ENCODE measurements around the gene ARV1. TPM values are rescaled to one million over a fixed set of nuclear protein-coding genes. Genes with fewer than 3 reads are reported as not detected.

The ARV1 gene
- polyA plus RNA-seq, 1 experiment: 14.1 TPM

DNA sequence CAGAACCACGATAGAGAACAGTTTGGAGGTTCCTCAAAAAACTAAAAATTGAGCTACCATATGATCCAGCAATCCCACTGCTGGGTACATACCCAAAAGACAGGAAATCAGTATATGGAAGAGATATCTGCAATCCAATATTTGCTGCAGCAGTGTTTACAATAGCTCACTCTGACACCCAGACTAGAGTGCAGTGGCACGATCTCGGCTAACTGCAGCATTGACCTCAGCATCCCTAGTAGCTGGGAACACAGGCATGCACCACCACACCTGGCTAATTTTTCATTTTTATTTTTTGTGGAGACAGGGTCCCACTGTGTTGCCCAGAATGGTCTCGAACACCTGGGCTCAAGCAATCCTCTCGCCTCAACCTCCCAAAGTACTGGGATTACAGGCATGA is 13.4 kb upstream of the ARV1 start:
- POLR2A ChIA-PET: no interaction called here
- no peak for DNase-seq (ENCODE audit: low read depth)
- H3K4me3 ChIP-seq (ENCODE audit: low read depth, low read length): no peak overlapping the region
- H3K36me3 ChIP-seq (ENCODE audit: control insufficient read depth, insufficient read depth, low read length): no peaks in the 10 kb centered on the region; the same call in 1 of the 2 replicates
- H3K27me3 ChIP-seq (ENCODE audit: control insufficient read depth, insufficient read depth, low read length): no peaks in the 10 kb centered on the region
- CTCF ChIA-PET: interaction anchor here (1.1 kb wide), 1 partner anchor 246 kb away, joined by 4 read pairs; no protein-coding TSS in a partner anchor
- TF ChIP-seq, protein P1, sequence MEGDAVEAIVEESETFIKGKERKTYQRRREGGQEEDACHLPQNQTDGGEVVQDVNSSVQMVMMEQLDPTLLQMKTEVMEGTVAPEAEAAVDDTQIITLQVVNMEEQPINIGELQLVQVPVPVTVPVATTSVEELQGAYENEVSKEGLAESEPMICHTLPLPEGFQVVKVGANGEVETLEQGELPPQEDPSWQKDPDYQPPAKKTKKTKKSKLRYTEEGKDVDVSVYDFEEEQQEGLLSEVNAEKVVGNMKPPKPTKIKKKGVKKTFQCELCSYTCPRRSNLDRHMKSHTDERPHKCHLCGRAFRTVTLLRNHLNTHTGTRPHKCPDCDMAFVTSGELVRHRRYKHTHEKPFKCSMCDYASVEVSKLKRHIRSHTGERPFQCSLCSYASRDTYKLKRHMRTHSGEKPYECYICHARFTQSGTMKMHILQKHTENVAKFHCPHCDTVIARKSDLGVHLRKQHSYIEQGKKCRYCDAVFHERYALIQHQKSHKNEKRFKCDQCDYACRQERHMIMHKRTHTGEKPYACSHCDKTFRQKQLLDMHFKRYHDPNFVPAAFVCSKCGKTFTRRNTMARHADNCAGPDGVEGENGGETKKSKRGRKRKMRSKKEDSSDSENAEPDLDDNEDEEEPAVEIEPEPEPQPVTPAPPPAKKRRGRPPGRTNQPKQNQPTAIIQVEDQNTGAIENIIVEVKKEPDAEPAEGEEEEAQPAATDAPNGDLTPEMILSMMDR (IDR thresholded peaks at IDR 0.05; ENCODE audit: insufficient read depth, low read depth, low read length): no peak

DNA sequence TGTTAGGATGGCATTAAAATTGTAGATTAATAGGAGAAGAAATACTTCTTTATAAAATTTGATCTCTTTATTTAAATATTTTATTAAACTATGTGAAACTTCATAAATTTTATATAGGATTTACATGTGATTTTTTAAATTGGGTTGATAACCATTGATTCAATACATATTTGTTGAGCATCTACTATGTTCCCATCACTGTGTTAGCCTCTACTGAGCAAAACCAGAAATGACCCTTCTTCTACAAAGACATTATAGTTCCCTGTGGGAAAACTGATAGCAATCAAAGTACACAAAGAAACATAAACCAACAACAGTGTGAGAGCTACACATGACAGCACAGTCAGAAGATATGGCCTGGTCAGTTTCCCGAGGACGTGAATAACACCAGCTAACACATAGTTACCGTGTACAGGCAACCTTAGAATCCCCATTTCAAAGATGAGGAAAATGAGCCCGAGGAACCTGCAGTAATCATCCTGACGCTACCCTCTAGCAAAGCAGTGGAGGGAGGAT is 12.5 kb upstream of the ARV1 start:
- CTCF ChIA-PET: interaction anchor here (1.1 kb wide), 1 partner anchor 245 kb away, joined by 4 read pairs; no protein-coding TSS in a partner anchor
- H3K36me3 ChIP-seq (ENCODE audit: control insufficient read depth, insufficient read depth, low read length): no peaks in the 10 kb centered on the region; the same call in 1 of the 2 replicates
- no peak overlapping the region for H3K4me3 ChIP-seq (ENCODE audit: low read depth, low read length)
- no peak for DNase-seq (ENCODE audit: low read depth)
- no peaks in the 10 kb centered on the region for H3K27me3 ChIP-seq (ENCODE audit: control insufficient read depth, insufficient read depth, low read length)
- TF ChIP-seq, protein P1 (IDR thresholded peaks at IDR 0.05; ENCODE audit: insufficient read depth, low read depth, low read length): no peak
- POLR2A ChIA-PET: no interaction called here

DNA sequence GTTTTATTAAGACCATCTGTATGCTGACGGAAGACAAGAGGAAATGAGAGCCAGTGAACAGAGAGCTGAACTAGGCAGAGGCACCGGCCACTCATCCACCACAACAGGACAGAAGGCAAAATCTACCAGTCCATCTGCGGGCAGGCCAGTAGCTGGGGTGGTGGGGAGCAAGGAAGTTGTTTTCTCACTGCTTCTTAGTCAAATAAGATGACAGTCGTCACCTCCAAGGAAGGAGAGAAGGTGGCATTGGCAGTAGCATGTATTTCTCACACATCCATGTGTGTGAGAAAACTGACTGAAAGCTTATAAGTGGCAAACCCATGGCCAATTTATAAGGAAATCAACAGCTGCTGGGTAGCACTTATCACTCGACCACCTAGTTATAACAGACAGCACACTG is 8.5 kb upstream of the ARV1 start:
- Histone ChIP-seq H3K27me3 (ENCODE audit: control insufficient read depth, insufficient read depth, low read length) (no peaks in the 10 kb centered on the region), H3K4me3 (ENCODE audit: low read depth, low read length) (no peak overlapping the region), H3K36me3 (ENCODE audit: control insufficient read depth, insufficient read depth, low read length) (no peaks in the 10 kb centered on the region)
- no peak for DNase-seq (ENCODE audit: low read depth)
- TF ChIP-seq, protein P1 (IDR thresholded peaks at IDR 0.05; ENCODE audit: insufficient read depth, low read depth, low read length): no peak
- ChIA-PET POLR2A (no interaction called here), CTCF (interaction anchor here (1.1 kb wide), 1 partner anchor 16 kb away, joined by 3 read pairs; no protein-coding TSS in a partner anchor)

DNA sequence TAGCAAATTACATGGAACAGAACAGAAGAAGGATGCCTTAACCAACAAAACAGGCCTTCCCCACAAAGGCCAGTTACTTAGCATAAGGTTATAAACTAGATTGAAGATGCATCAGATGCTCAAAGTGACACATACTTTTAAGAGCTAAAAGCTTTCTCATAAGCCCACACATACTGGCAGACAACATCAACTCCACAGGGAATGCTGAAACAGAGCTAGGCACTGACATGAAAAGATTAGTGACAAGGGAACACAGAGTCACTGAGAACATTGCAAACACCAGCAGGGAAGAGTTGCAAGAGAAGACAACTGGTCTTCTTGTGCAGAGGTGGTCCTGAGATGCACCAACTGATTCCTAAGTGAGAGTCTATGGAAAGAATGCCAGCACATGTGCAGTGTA is 7.1 kb upstream of the ARV1 start:
- H3K4me3 ChIP-seq (ENCODE audit: low read depth, low read length): no peak overlapping the region
- TF ChIP-seq, protein P1 (IDR thresholded peaks at IDR 0.05; ENCODE audit: insufficient read depth, low read depth, low read length): no peak
- H3K27me3 ChIP-seq (ENCODE audit: control insufficient read depth, insufficient read depth, low read length): no peaks in the 10 kb centered on the region
- CTCF ChIA-PET: interaction anchor here (1.6 kb wide), 1 partner anchor 239 kb away, joined by 4 read pairs; no protein-coding TSS in a partner anchor
- H3K36me3 ChIP-seq (ENCODE audit: control insufficient read depth, insufficient read depth, low read length): no peaks in the 10 kb centered on the region
- no peak for DNase-seq (ENCODE audit: low read depth)
- POLR2A ChIA-PET: no interaction called here

DNA sequence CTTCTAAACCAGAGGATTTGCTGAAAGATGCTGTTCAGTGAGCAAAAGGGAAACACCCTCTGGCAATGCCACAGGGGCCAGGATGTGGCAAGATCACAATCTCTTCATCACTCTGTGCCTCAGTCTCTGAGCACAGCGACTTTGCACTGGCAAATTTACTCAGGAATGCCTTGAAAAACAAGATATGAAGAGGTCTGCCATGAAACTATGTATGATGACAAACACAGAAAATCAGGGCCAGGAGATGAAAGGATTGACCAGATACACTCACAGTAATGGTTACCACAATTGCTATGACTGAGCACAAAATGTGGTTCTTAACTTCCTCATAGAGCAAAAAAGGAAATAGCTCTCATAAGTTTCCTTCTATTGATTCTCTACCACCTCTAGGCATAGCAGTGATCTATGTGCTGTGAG is 6.0 kb upstream of the ARV1 start:
- ChIA-PET POLR2A (no interaction called here), CTCF (interaction anchor here (1.6 kb wide), 2 partner anchors 34 to 238 kb away, joined by 3 to 4 read pairs; no protein-coding TSS in a partner anchor)
- H3K4me3 ChIP-seq (ENCODE audit: low read depth, low read length): no peak overlapping the region
- H3K27me3 ChIP-seq (ENCODE audit: control insufficient read depth, insufficient read depth, low read length): no peaks in the 10 kb centered on the region
- TF ChIP-seq, protein P1 (IDR thresholded peaks at IDR 0.05; ENCODE audit: insufficient read depth, low read depth, low read length): no peak
- no peaks in the 10 kb centered on the region for H3K36me3 ChIP-seq (ENCODE audit: control insufficient read depth, insufficient read depth, low read length)
- DNase-seq (ENCODE audit: low read depth): no peak

All from BJ (cell line).